SU-DHL-6 (cell line): ENCODE data around the gene NUFIP1.
A peak's percentile ranks its signal among the peaks of the same experiment; 100 is the strongest.

ENCODE experiments used
- H2AFZ ChIP-seq: fragments of 200-600 bp; sonication (generic); 2 replicates; pipeline ENCODE4 v1.6.1; 2014; ENCODE audit warnings: low read depth, mild to moderate bottlenecking, moderate library complexity, mixed read lengths, antibody characterized with exemption, low read length; ENCODE audit not compliant: severe bottlenecking
- H3F3A ChIP-seq: fragments of 200-600 bp; shearing (Covaris generic); 2 replicates; pipeline ENCODE4 v1.6.0; 2016; ENCODE audit warnings: antibody characterized with exemption, mild to moderate bottlenecking; ENCODE audit not compliant: insufficient read depth
- H3K27ac ChIP-seq: fragments of 200-600 bp; sonication (generic); 2 replicates; pipeline ENCODE4 v1.5.1; 2016; ENCODE audit warnings: low read depth, mild to moderate bottlenecking, low read length, moderate library complexity, mixed read lengths
- H3K27me3 ChIP-seq: fragments of 200-600 bp; sonication (generic), shearing (Covaris generic); 2 replicates; pipeline ENCODE4 v1.6.0; 2014; ENCODE audit warnings: mild to moderate bottlenecking, low read length
- H3K36me3 ChIP-seq: fragments of 200-600 bp; sonication (generic); 2 replicates; pipeline ENCODE4 v1.6.1; 2014; ENCODE audit warnings: mild to moderate bottlenecking, low read length, mixed read lengths
- H3K4me2 ChIP-seq: fragments of 300-600, 200-600 bp; shearing (Covaris generic), sonication (generic); 2 replicates; pipeline ENCODE4 v1.6.0; 2014; ENCODE audit warnings: low read length, low read depth, mild to moderate bottlenecking; ENCODE audit not compliant: poor library complexity, severe bottlenecking
- H3K4me3 ChIP-seq: fragments of 200-600 bp; sonication (generic); 2 replicates; pipeline ENCODE4 v1.5.1; 2014; ENCODE audit warnings: antibody characterized with exemption, low read length, mild to moderate bottlenecking, mixed read lengths; ENCODE audit not compliant: insufficient read depth, poor library complexity, severe bottlenecking
- H3K79me2 ChIP-seq: fragments of 200-600 bp; sonication (generic); 2 replicates; pipeline ENCODE4 v1.6.1; 2014; ENCODE audit warnings: mild to moderate bottlenecking, low read length, moderate library complexity; ENCODE audit not compliant: insufficient read depth
- H3K9ac ChIP-seq: fragments of 200-600 bp; sonication (generic); 2 replicates; pipeline ENCODE4 v1.7.0; 2014; ENCODE audit warnings: mild to moderate bottlenecking, low read length
- H3K9me2 ChIP-seq: fragments of 200-600 bp; sonication (generic); replicated peaks from 2 replicates; pipeline ENCODE4 v1.6.1; 2014; ENCODE audit warnings: low read length; ENCODE audit not compliant: insufficient read depth
- H3K9me3 ChIP-seq: fragments of 200-600 bp; sonication (generic); 2 replicates; pipeline ENCODE4 v1.6.1; 2014; ENCODE audit warnings: low read length, mixed read lengths; ENCODE audit not compliant: insufficient read depth
- H4K20me1 ChIP-seq: fragments of 200-600 bp; sonication (generic); 2 replicates; pipeline ENCODE4 v1.6.1; 2014; ENCODE audit warnings: low read depth, mild to moderate bottlenecking, antibody characterized with exemption, low read length, moderate library complexity, mixed read lengths
- CTCF ChIP-seq: fragments of 200-600 bp; sonication (generic); IDR thresholded peaks from one replicate; pipeline ENCODE4 v1.5.1; 2017; ENCODE audit warnings: antibody characterized with exemption, mild to moderate bottlenecking, low read length, moderate library complexity; ENCODE audit not compliant: insufficient read depth, poor library complexity, severe bottlenecking
- EZH2phosphoT487 ChIP-seq: fragments of 200-600 bp; sonication (generic), shearing (Covaris generic); conservative IDR thresholded peaks from 2 replicates; pipeline ENCODE4 v1.6.1; 2018; ENCODE audit warnings: mild to moderate bottlenecking, antibody characterized with exemption, low read length, moderate library complexity, mixed read lengths

The NUFIP1 gene

DNA sequence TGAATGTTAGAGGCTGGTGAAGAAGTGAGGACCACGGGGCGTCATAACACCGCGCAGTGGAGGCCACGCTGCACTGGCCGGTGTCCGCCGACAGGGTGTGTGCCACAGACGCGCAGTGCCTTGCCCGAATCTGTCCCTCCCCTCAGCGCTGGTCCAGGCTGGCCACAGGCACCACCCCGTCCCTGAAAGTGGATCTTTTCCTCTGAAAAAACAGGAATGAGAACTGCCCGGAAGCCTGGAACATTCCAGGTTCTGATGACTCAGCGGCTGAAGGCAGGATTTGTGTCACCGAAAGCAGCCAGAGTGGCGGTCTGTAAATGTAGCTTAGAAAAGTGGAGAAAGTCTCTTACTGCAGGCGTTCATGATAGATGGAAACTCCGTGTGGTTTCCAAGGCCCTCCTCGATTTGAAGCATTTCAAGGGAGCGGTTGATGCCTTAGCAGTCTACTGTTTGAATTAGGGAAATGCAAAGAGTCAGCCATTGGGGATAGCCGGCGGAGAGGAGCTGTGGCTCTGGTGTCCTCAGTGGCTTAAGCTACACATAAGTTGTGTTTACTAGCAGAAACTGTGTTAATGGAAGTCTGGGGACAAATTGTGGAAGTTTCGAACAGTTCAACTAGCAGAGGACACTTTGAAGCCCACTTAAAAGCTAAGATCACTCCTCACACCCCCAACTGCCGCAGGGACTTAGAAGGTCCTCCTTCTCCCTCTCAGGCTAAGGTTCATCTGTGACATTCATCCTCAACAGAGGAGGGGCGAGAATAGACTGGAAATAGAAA, 70.8 kb downstream of the NUFIP1 start:
- no peaks in the 10 kb centered on the region for H3F3A ChIP-seq
- no peaks in the 10 kb centered on the region for H3K27me3 ChIP-seq
- H3K79me2 ChIP-seq = no peaks in the 10 kb centered on the region
- peak overlapping the region; percentile 76 for H3K27ac ChIP-seq
- H3K9me2 ChIP-seq = no peaks in the 10 kb centered on the region
- H3K9ac ChIP-seq = peak overlapping the region; percentile 57
- no peaks in the 10 kb centered on the region for H4K20me1 ChIP-seq
- peak overlapping the region; percentile 88 for H3K4me2 ChIP-seq
- no peaks in the 10 kb centered on the region for H3K9me3 ChIP-seq
- peak overlapping the region; percentile 98 for H2AFZ ChIP-seq
- H3K36me3 ChIP-seq = no peaks in the 10 kb centered on the region
- peak; percentile 40 for TF ChIP-seq CTCF
- TF ChIP-seq EZH2phosphoT487 = no peak
- peak overlapping the region; percentile 58 for H3K4me3 ChIP-seq

DNA sequence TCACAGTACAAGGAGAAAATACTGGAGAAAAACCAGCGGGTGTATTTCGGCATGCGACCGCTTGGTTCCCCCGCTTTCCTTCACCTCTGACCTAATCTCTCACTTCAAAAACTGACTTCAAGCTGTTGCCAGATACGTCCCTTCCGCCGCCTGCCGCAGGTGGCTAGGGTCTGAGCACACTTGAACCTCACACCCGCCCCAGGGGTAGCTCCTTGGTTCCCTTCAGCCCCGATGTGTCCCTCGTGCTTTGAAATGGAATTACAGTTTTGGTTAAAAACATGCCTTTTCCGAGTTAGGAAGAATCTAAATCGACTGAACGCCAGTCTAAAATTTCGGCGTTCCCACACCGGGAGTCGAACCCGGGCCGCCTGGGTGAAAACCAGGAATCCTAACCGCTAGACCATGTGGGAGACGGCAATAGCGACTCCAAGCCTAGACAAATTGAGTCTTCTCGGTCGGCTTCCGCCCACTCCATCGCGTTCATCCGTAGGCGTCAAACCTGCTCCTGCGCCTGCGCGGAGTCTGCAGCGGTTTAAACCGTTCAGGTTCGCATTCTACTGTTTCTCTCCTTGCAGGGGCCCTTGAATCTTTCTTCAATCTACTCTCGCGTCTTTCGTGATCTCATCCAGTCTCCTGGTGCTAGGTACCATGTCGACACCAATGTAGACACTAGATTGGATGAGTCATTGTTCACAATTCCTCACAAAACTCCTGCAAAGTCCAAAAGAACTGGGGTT, 71.5 kb downstream of the NUFIP1 start:
- no peak for TF ChIP-seq CTCF
- no peak for TF ChIP-seq EZH2phosphoT487
- peak overlapping the region; percentile 88 for H3K4me2 ChIP-seq
- no peaks in the 10 kb centered on the region for H3K79me2 ChIP-seq
- H3K9me2 ChIP-seq = no peaks in the 10 kb centered on the region
- peak overlapping the region; percentile 98 for H2AFZ ChIP-seq
- peak overlapping the region; percentile 57 for H3K9ac ChIP-seq
- H3F3A ChIP-seq = no peaks in the 10 kb centered on the region
- peak overlapping the region; percentile 76 for H3K27ac ChIP-seq
- H3K27me3 ChIP-seq = no peaks in the 10 kb centered on the region
- no peaks in the 10 kb centered on the region for H3K36me3 ChIP-seq
- peak overlapping the region; percentile 58 for H3K4me3 ChIP-seq
- no peaks in the 10 kb centered on the region for H4K20me1 ChIP-seq
- no peaks in the 10 kb centered on the region for H3K9me3 ChIP-seq

DNA sequence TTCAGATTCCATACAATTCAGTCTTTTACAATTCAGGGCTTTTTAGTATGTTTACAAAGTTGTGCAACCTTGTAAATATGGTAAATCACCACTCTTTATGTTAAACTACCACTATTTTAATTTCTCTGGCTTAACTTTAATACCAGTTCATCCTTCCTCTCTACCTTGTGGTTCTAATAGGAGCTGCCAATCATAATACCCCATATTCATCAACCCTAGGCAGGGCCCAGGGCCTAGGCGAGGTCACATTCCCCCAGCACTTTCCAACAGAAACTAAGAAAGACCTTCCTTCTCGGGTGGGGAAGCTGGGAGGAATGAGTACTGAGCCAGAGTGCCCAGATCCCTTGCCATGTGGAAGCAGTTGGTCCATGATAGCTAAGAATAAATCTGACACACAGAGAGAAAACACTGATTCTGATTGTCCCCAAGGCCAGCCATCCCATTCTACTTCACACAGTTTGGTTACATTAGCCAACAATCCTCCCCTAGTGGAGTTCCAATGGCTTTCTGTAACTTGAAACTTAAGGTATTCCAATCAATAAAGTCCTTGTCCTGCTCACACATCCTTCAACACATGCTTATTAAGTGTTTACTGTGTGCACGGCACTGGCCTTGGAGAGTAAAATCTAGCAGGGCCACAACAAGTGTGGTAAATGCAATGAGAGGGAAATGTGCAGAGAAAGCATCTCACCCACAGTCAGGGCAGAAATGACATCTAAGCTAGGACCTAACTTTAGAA, 76.8 kb downstream of the NUFIP1 start:
- Histone ChIP-seq H3K9ac (no peak overlapping the region), H3K9me2 (no peaks in the 10 kb centered on the region), H3K4me3 (no peak overlapping the region), H3K4me2 (no peak overlapping the region), H3K79me2 (no peaks in the 10 kb centered on the region), H3F3A (no peaks in the 10 kb centered on the region), H3K27me3 (no peaks in the 10 kb centered on the region), H3K27ac (no peak overlapping the region), H3K36me3 (no peaks in the 10 kb centered on the region), H3K9me3 (no peaks in the 10 kb centered on the region), H4K20me1 (no peaks in the 10 kb centered on the region), H2AFZ (no peak overlapping the region)
- TF ChIP-seq EZH2phosphoT487 (no peak), CTCF (no peak)
